Urinary bladder (tissue), 4 donors: ENCODE data around the gene PACS1. TPM values are rescaled to one million over a fixed set of nuclear protein-coding genes. Genes with fewer than 3 reads are reported as not detected.
"Not testable (repeated sequence)": the region's sequence is repeated elsewhere in the genome, so short reads cannot be mapped to it uniquely, and the experiment has no call there.

Experiments used
- DNase-seq: peaks from one replicate; pipeline ENCODE4 v3.0.0-alpha.2; 2015; ENCODE audit errors: extremely low spot score
- H3K27ac ChIP-seq: one replicate; pipeline ENCODE4 v1.5.1; 2013; ENCODE audit warnings: low read depth, mild to moderate bottlenecking, moderate library complexity
- H3K36me3 ChIP-seq: one replicate; pipeline ENCODE4 v1.6.1; 2013; ENCODE audit warnings: mild to moderate bottlenecking, moderate library complexity; ENCODE audit not compliant: insufficient read depth
- H3K4me1 ChIP-seq: one replicate; pipeline ENCODE4 v1.6.1; 2013; ENCODE audit warnings: mild to moderate bottlenecking, moderate library complexity; ENCODE audit not compliant: insufficient read depth
- H3K4me3 ChIP-seq: one replicate; pipeline ENCODE4 v1.5.1; 2013; ENCODE audit warnings: low read depth, low read length
- WGBS: extraction: QIAGEN DNeasy Blood & Tissue Kit; methylation state at CpG from one replicate; pipeline ENCODE4 v1.1.7; 2013; 5-methylcytosine and 5-hydroxymethylcytosine counted together
- polyA plus RNA-seq: library from polyadenylated mRNA; stranded (reverse); fragments of 200-250 nt; gene quantifications from one replicate; pipeline ENCODE4 v1.2.3, GENCODE V29; 2013
- total RNA-seq: library from RNA; depleted of rRNA; stranded (reverse); fragments of >200 nt; gene quantifications from one replicate; pipeline ENCODE4 v1.2.3, GENCODE V29; 2014
- donor health status: healthy with polysubstance abuse.
- donor health status: healthy.

Gene PACS1
- total and polyA plus RNA-seq, 2 donors: 41.3 to 42.3 TPM

DNA sequence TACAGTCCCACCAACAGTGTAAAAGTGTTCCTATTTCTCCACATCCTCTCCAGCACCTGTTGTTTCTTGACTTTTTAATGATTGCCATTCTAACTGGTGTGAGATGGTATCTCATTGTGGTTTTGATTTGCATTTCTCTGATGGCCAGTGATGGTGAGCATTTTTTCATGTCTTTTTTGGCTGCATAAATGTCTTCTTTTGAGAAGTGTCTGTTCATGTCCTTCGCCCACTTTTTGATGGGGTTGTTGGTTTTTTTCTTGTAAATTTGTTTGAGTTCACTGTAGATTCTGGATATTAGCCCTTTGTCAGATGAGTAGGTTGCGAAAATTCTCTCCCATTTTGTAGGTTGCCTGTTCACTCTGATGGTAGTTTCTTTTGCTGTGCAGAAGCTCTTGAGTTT, 22.1 kb downstream of the PACS1 start:
- H3K4me1 ChIP-seq, DNase-seq, H3K4me3 ChIP-seq, H3K27ac ChIP-seq, H3K36me3 ChIP-seq: not testable (repeated sequence)
- WGBS: 90% methylated on average over 2 of the region's 2 CpGs

- H3K4me3 ChIP-seq, DNase-seq, H3K27ac ChIP-seq, H3K36me3 ChIP-seq, H3K4me1 ChIP-seq: not testable (repeated sequence)
- 95% methylated on average over 10 of the region's 10 CpGs for WGBS
These were observed 29.7 kb downstream of the PACS1 start for GRCh38 chr11:66099746-66100145.

GRCh38 chr11:66100272-66101065, 30.4 kb downstream of the PACS1 start:
- Histone ChIP-seq H3K4me1 (peaks cover 2% of the 10 kb centered on the region), H3K36me3 (no peaks in the 10 kb centered on the region), H3K4me3 (no peak overlapping the region), H3K27ac (no peak overlapping the region)
- WGBS: 49% methylated on average over 14 of the region's 14 CpGs
- no peak for DNase-seq

DNA sequence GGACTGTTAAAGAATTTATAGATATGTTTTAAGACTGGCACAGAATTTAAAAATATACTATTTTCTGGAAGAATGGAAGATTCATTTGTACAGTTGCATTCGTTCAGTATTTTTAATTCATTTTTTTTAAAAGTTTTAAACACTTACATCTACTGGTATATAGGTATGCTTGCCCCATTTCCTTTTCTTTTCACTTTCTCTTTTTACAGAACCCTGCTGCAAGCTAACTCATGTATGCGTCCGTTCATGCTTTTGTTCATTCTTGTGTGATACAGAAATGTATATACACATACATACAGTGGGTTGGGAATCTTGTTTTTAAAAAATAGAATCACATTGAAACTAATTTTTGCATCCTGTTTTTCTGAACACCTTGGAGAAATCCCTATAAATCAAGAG, 31.0 kb downstream of the PACS1 start:
- Histone ChIP-seq H3K36me3 (no peaks in the 10 kb centered on the region), H3K4me1 (peaks cover 2% of the 10 kb centered on the region), H3K27ac (no peak overlapping the region), H3K4me3 (no peak overlapping the region)
- DNase-seq: no peak
- WGBS: 84% methylated on average over 3 of the region's 3 CpGs

DNA sequence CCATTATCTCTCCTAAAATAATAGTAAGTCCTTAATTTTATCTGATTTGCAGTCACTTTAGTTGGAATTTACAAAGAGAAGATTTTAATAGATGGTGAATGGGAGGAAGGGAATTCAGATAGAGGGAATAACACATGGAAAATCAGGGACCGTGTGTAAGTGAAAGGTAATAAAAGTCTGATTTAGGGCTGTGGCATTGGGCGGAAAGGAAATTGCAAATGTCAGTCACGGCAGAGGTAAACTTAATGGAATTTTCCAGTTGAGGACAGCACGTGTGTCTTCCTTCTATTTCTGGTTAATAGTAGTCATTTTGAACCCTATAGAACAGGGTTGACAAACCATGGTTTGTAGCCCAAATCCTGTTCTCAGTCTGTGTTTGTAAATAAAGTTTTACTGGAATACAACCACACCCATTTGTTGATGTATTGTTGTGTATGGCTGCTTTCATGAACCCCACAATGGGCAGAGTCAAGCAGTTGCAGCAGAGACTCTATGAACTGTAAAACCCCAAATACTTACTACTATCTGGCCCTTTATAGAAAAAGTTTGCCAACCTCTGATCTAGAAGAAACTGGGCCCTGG, 34.1 kb downstream of the PACS1 start:
- WGBS: 83% methylated on average over 4 of the region's 4 CpGs
- Histone ChIP-seq H3K36me3 (no peaks in the 10 kb centered on the region), H3K4me1 (peaks cover 3% of the 10 kb centered on the region), H3K27ac (no peak overlapping the region), H3K4me3 (no peak overlapping the region)
- DNase-seq: no peak

DNA sequence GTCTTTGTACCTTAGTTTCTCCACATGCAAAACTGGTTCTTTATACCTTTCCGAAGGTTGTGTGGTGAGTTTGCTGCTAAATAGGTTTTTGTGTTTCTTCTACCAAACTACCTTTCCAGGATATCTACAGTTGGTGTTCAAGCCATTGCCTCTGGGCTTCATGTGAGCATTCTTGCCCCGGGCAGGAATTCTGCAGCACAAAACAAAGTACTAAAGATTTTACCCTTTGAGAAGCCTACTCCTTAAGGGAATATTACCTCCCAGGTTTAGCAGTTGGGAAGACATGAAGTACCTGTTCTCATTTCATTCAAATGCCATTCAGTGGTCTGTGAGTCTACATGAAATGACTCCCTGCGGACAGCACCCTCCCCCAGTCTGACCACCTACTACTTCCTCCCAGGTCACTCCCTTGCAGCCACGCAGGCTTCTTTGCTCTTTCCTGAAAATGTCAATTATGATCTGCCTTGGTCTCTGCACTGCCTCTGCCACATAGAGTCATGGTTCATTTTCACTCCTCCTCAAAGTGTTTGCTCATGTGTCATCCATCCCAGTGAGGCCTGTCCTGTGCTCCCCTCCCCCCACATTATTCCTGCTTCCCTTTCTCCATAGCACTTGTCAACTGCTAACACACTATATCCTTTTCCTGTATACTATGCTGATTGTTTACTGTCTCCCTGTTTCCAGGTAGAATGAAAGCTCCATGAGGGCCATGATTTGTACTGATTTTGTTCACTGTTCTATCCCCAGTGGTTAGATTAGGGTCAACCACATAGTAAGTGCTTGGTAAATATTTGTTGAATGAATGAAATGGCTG, 36.9 kb downstream of the PACS1 start:
- H3K4me1 ChIP-seq: peaks cover 3% of the 10 kb centered on the region
- no peak overlapping the region for H3K4me3 ChIP-seq
- no peak for DNase-seq
- 89% methylated on average over 4 of the region's 4 CpGs for WGBS
- H3K36me3 ChIP-seq: no peaks in the 10 kb centered on the region
- H3K27ac ChIP-seq: no peak overlapping the region

GRCh38 chr11:66107600-66108510, 37.8 kb downstream of the PACS1 start:
- Histone ChIP-seq H3K27ac (no peak overlapping the region), H3K36me3 (no peaks in the 10 kb centered on the region), H3K4me1 (peaks cover 3% of the 10 kb centered on the region), H3K4me3 (no peak overlapping the region)
- 89% methylated on average over 3 of the region's 3 CpGs for WGBS
- no peak for DNase-seq

DNA sequence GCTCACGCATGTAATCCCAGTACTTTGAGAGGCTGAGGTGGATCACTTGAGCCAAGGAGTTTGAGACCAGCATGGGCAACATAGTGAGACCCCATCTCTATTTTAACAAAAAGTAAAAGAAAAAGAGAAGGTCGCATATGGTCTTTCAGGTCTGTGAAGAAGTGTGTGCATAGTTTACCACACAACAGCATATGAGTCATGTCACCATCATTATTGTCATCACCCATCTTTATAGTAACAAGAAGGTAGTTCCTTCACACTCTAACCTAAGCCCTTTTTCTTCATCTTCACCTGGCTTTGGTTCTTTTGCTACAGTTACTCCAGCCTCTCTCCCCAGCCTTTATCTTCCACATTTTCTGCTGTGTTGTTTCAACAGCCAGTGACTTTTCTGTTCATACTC, 39.2 kb downstream of the PACS1 start:
- H3K27ac ChIP-seq: no peak overlapping the region
- peaks cover 2% of the 10 kb centered on the region for H3K4me1 ChIP-seq
- H3K36me3 ChIP-seq: no peaks in the 10 kb centered on the region
- 96% methylated on average over 2 of the region's 2 CpGs for WGBS
- no peak overlapping the region for H3K4me3 ChIP-seq
- no peak for DNase-seq

DNA sequence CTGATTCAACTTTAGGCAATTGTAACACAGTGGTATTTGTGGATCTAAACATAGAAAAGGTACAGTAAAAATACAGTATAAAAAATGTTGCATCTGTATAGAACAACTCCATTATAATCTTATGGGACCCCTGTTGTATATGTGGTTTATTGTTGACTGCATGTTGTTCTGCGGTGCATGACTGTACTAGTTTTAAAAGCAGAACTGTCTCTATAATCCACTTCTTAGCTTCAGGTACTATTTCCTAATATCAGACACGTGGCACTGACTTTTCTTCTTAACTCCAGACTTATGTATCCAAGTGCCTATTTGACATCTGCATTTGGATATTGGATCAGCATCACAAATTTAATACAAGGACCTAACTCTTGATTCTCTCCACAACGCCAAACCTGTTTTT, 41.1 kb downstream of the PACS1 start:
- H3K36me3 ChIP-seq: no peaks in the 10 kb centered on the region
- no peak overlapping the region for H3K4me3 ChIP-seq
- peaks cover 2% of the 10 kb centered on the region for H3K4me1 ChIP-seq
- H3K27ac ChIP-seq: no peak overlapping the region
- DNase-seq: no peak
- 94% methylated on average over 3 of the region's 3 CpGs for WGBS

DNA sequence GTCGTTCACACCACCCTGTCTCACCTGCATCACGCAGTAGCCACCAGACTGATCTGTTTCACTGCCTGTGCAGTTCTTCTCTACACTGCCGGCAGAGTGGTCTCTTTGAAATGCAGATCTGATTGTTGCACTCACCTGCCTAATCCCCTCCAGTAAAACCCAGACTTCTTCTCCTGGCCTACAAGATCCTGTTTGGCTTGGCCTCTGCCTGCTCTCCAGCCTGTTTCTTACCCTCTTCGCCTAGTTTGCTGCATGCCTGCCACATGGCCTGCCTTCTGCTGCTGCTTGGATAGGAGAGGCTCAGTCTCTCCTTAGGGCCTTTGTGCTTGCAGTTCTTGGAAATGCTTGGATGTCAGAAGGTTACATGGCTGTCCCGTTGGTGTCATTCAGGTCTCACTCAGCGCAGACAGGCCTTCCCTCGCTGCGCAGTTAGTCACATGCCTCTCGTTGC, 42.0 kb downstream of the PACS1 start:
- no peak overlapping the region for H3K4me3 ChIP-seq
- H3K4me1 ChIP-seq: peaks cover 2% of the 10 kb centered on the region
- WGBS: 70% methylated on average over 9 of the region's 9 CpGs
- H3K27ac ChIP-seq: no peak overlapping the region
- no peaks in the 10 kb centered on the region for H3K36me3 ChIP-seq
- no peak for DNase-seq

DNA sequence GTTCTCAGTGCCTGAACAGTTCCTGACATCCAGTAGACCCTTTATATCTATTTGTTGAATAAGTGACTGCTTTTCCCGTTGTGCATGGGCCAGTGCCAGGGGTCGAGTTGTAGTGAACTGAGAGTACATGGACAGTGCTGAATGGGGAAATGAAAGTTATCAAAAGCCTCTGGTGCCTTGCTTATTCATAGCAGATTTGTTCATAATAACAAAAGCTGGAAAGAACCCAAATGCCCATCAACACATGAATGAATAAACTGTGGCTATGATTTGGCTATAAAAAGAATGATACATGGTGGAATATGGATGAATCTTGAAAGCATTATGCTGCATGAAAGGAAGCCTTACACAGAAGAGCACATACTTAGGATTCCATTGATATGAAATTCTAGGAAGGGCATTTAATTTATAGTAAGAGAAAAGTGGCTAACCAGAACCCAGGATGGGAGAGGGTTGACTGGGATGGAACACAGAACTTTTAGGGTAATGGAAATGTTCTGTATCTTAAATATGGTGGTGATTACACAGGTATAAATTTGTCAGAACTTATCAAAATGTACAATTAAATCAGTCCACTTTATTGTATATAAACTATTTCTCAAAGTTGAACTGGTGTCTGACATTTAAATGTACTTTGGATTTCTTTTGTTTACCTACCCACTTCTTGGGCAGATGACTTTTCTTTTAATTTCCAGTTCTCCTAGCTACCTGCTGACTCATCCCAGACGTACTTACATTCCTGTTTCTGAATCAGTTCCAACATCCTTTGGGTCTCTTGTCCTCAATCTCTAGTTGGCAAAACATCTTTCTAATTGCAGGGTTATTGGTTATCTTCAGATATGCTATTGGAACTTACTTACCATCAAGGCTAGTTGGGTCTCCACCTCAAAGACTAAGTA, 42.8 kb downstream of the PACS1 start:
- H3K4me1 ChIP-seq: peaks cover 2% of the 10 kb centered on the region
- H3K27ac ChIP-seq: no peak overlapping the region
- no peaks in the 10 kb centered on the region for H3K36me3 ChIP-seq
- DNase-seq: no peak
- 11% methylated on average over 3 of the region's 3 CpGs for WGBS
- no peak overlapping the region for H3K4me3 ChIP-seq

DNA sequence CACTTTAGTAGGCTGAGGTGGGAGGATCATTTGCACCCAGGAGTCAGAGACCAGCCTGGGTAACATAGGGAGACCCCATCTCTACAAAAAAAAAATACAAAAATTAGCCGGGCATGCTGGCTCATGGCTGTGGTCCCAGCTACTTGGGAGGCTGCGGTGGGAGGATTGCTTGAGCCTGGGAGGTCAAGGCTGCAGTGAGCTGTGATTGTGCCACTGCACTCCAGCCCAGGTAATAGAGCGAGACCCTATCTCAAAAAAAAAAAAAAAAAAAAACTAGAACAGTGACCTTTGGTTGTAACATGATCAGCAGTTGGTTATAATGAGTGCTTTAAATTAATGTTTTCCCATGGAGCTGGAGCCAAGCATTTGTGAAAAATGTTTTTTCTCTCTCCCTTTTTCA, 44.9 kb downstream of the PACS1 start:
- DNase-seq, H3K27ac ChIP-seq, H3K36me3 ChIP-seq, H3K4me3 ChIP-seq, H3K4me1 ChIP-seq: not testable (repeated sequence)
- WGBS: 94% methylated on average over 3 of the region's 3 CpGs
